Measurements from ENCODE around the gene ZNF581.

The ZNF581 gene

GRCh38 chr19:55670280-55671053 is 27.0 kb downstream of the ZNF581 start:
- TF ChIP-seq NFIC (IDR thresholded peaks at IDR 0.05) (peak; percentile 71), FOXM1 (IDR thresholded peaks at IDR 0.05; ENCODE audit: borderline replicate concordance, low read depth) (0 out of 2 replicates have a peak, but pooled peaks have one; percentile 43), EGR1 (IDR thresholded peaks at IDR 0.05) (no peak), TCF12 (IDR thresholded peaks at IDR 0.05; ENCODE audit: low read depth) (peak; percentile 92), TEAD4 (IDR thresholded peaks at IDR 0.05) (peak; percentile 56), TAF1 (IDR thresholded peaks at IDR 0.05; ENCODE audit: low read depth) (no peak), USF1 (IDR thresholded peaks at IDR 0.05) (no peak), REST (IDR thresholded peaks at IDR 0.05; ENCODE audit: low read depth) (no peak), RAD21 (IDR thresholded peaks at IDR 0.05; ENCODE audit: low read depth) (no peak), ZBTB7A (IDR thresholded peaks at IDR 0.05; ENCODE audit: low read depth) (peak; percentile 37; the same call in 1 of the 2 replicates), EP300 (IDR thresholded peaks at IDR 0.05; ENCODE audit: borderline replicate concordance) (peak; percentile 87), YY1 (IDR thresholded peaks at IDR 0.05; ENCODE audit: low read depth) (0 out of 2 replicates have a peak, but pooled peaks have one; percentile 21), MAX (IDR thresholded peaks at IDR 0.05) (peak; percentile 29)

GRCh38 chr19:55671054-55671378 is 27.6 kb downstream of the ZNF581 start:
- TF ChIP-seq RAD21 (IDR thresholded peaks at IDR 0.05; ENCODE audit: low read depth) (peak; percentile 1; the same call in 1 of the 2 replicates), NFIC (IDR thresholded peaks at IDR 0.05) (no peak)

- TF ChIP-seq EP300 (IDR thresholded peaks at IDR 0.05; ENCODE audit: borderline replicate concordance) (no peak), EGR1 (IDR thresholded peaks at IDR 0.05) (no peak), ZBTB7A (IDR thresholded peaks at IDR 0.05; ENCODE audit: low read depth) (no peak), RAD21 (IDR thresholded peaks at IDR 0.05; ENCODE audit: low read depth) (no peak), USF1 (IDR thresholded peaks at IDR 0.05) (no peak), YY1 (IDR thresholded peaks at IDR 0.05; ENCODE audit: low read depth) (no peak), FOXM1 (IDR thresholded peaks at IDR 0.05; ENCODE audit: borderline replicate concordance, low read depth) (no peak)
These were observed 29.0 kb downstream of the ZNF581 start for GRCh38 chr19:55672418-55672817.

GRCh38 chr19:55673465-55673864 is 30.0 kb downstream of the ZNF581 start:
- TF ChIP-seq TAF1 (IDR thresholded peaks at IDR 0.05; ENCODE audit: low read depth) (no peak), RAD21 (IDR thresholded peaks at IDR 0.05; ENCODE audit: low read depth) (no peak), ZBTB7A (IDR thresholded peaks at IDR 0.05; ENCODE audit: low read depth) (no peak), TCF12 (IDR thresholded peaks at IDR 0.05; ENCODE audit: low read depth) (no peak), YY1 (IDR thresholded peaks at IDR 0.05; ENCODE audit: low read depth) (no peak), EP300 (IDR thresholded peaks at IDR 0.05; ENCODE audit: borderline replicate concordance) (no peak), NFIC (IDR thresholded peaks at IDR 0.05) (no peak), TEAD4 (IDR thresholded peaks at IDR 0.05) (no peak), CEBPB (IDR thresholded peaks at IDR 0.05) (no peak), MAX (IDR thresholded peaks at IDR 0.05) (no peak), EGR1 (IDR thresholded peaks at IDR 0.05) (no peak), REST (IDR thresholded peaks at IDR 0.05; ENCODE audit: low read depth) (no peak), USF1 (IDR thresholded peaks at IDR 0.05) (no peak), FOXM1 (IDR thresholded peaks at IDR 0.05; ENCODE audit: borderline replicate concordance, low read depth) (no peak), CREB1 (IDR thresholded peaks at IDR 0.05; ENCODE audit: low read depth) (no peak)

GRCh38 chr19:55673889-55674288 is 30.4 kb downstream of the ZNF581 start:
- TF ChIP-seq EP300 (IDR thresholded peaks at IDR 0.05; ENCODE audit: borderline replicate concordance) = no peak
- no peak for TF ChIP-seq EGR1 (IDR thresholded peaks at IDR 0.05)
- no peak for TF ChIP-seq NFIC (IDR thresholded peaks at IDR 0.05)
- no peak for TF ChIP-seq TAF1 (IDR thresholded peaks at IDR 0.05; ENCODE audit: low read depth)
- no peak for TF ChIP-seq FOXM1 (IDR thresholded peaks at IDR 0.05; ENCODE audit: borderline replicate concordance, low read depth)
- TF ChIP-seq CREB1 (IDR thresholded peaks at IDR 0.05; ENCODE audit: low read depth) = no peak
- TF ChIP-seq ZBTB7A (IDR thresholded peaks at IDR 0.05; ENCODE audit: low read depth) = no peak
- no peak for TF ChIP-seq USF1 (IDR thresholded peaks at IDR 0.05)
- TF ChIP-seq TEAD4 (IDR thresholded peaks at IDR 0.05) = no peak
- TF ChIP-seq YY1 (IDR thresholded peaks at IDR 0.05; ENCODE audit: low read depth) = no peak
- no peak for TF ChIP-seq MAX (IDR thresholded peaks at IDR 0.05)
- no peak for TF ChIP-seq REST (IDR thresholded peaks at IDR 0.05; ENCODE audit: low read depth)
- TF ChIP-seq CEBPB (IDR thresholded peaks at IDR 0.05) = no peak
- no peak for TF ChIP-seq RAD21 (IDR thresholded peaks at IDR 0.05; ENCODE audit: low read depth)
- no peak for TF ChIP-seq TCF12 (IDR thresholded peaks at IDR 0.05; ENCODE audit: low read depth)

All from Ishikawa (cell line).